ENCODE measurements around the gene KLK4. TPM values are rescaled to one million over a fixed set of nuclear protein-coding genes. Genes with fewer than 3 reads are reported as not detected.

The KLK4 gene
- polyA plus RNA-seq, 3 donors: not detected

DNA sequence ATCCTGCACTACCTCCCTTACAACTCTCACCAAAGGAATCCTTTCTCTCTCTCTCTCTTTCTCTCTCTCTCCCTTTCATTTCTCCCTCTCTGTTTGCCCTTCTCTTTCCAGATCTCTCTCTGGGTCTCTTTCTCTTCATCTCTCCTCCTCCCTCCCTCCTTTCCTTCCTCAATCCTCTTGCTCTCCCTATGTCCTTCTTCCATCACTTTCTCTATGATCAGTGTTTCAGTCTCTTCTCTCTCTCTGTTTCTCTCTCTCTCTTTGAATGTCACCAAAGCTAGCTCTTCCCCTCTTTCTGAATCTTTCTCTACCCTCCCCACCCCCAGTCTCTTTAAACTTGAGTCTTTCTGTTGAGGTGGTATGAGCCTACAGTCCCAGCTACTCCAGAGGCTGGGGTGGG lies 19.8 kb upstream of the KLK4 start:
- Mint-ChIP-seq H3K4me1 (peaks cover 2% of the 10 kb centered on the region), H3K27me3 (ENCODE audit: low read depth in 3 of 3) (peaks cover 17 to 29% (median 23%) of the 10 kb centered on the region in 3 donors), H3K27ac (no peak overlapping the region), H3K36me3 (no peaks in the 10 kb centered on the region), H3K4me3 (no peak overlapping the region), H3K9me3 (peaks cover 0 to 2% (median 0%) of the 10 kb centered on the region in 7 donors)
- H3K9ac ChIP-seq (ENCODE audit: insufficient read depth, low read length, poor library complexity, severe bottlenecking): no peak overlapping the region
- H2AFZ ChIP-seq (ENCODE audit: insufficient read depth, low read depth, low read length, poor library complexity, severe bottlenecking): no peak overlapping the region
- no peak for DNase-seq
- H3K4me2 ChIP-seq (replicated peaks; ENCODE audit: extremely low read depth, low read length, poor library complexity, severe bottlenecking): no peak overlapping the region
- no peak overlapping the region for H3K27ac ChIP-seq (ENCODE audit: low read depth in 1 of 2, low read length in 2 of 2)
- H4K20me1 ChIP-seq (ENCODE audit: insufficient read depth, low read length): no peaks in the 10 kb centered on the region
- no peaks in the 10 kb centered on the region for H3K9me3 ChIP-seq (replicated peaks in 1 of 2; ENCODE audit: control insufficient read depth in 1 of 2, insufficient read depth in 1 of 2, low read length in 2 of 2)
- H3K4me3 ChIP-seq (replicated peaks in 1 of 3; ENCODE audit: low read depth in 2 of 3, low read length in 3 of 3): no peak overlapping the region
- no peaks in the 10 kb centered on the region for H3K79me2 ChIP-seq (ENCODE audit: insufficient read depth, low read length)
- TF ChIP-seq, protein P1, sequence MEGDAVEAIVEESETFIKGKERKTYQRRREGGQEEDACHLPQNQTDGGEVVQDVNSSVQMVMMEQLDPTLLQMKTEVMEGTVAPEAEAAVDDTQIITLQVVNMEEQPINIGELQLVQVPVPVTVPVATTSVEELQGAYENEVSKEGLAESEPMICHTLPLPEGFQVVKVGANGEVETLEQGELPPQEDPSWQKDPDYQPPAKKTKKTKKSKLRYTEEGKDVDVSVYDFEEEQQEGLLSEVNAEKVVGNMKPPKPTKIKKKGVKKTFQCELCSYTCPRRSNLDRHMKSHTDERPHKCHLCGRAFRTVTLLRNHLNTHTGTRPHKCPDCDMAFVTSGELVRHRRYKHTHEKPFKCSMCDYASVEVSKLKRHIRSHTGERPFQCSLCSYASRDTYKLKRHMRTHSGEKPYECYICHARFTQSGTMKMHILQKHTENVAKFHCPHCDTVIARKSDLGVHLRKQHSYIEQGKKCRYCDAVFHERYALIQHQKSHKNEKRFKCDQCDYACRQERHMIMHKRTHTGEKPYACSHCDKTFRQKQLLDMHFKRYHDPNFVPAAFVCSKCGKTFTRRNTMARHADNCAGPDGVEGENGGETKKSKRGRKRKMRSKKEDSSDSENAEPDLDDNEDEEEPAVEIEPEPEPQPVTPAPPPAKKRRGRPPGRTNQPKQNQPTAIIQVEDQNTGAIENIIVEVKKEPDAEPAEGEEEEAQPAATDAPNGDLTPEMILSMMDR (IDR thresholded peaks at IDR 0.05): no peak
- H3K27me3 ChIP-seq (ENCODE audit: control insufficient read depth in 2 of 2, insufficient read depth in 2 of 2, low read length in 2 of 2): peaks cover 0 to 4% of the 10 kb centered on the region in 2 donors
- intact Hi-C loops (cut with micrococcal nuclease): no loop called here
- no peaks in the 10 kb centered on the region for H3K36me3 ChIP-seq (replicated peaks in 1 of 2; ENCODE audit: control insufficient read depth in 1 of 2, insufficient read depth in 2 of 2, low read length in 2 of 2)
- H3K4me1 ChIP-seq (ENCODE audit: control insufficient read depth in 1 of 2, insufficient read depth in 2 of 2, low read length in 2 of 2): no peaks in the 10 kb centered on the region

DNA sequence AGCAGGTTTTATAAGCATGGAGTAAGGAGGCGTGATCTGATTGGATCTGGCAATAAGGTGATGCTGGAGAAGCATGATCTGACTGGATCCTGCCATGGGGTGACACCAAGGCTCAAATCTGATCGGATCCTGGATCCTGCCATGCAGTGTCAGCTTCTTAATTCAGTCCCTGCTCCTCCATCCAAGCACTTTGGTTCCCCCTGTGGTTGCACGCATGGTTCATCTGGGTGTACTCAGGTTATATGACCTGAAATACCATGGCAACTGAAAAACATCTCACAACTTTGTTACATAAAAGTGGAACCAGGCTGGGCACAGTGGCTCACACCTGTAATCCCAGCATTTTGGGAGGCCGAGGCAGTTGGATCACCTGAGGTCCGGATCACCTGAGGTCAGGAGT lies 17.6 kb upstream of the KLK4 start:
- H3K79me2 ChIP-seq (ENCODE audit: insufficient read depth, low read length): no peaks in the 10 kb centered on the region
- DNase-seq: no peak
- H3K27ac ChIP-seq (ENCODE audit: low read depth in 1 of 2, low read length in 2 of 2): no peak overlapping the region
- Mint-ChIP-seq H3K27ac (no peak overlapping the region), H3K4me3 (peak overlapping the region in 1 of 2 donors; percentile 22), H3K4me1 (peaks cover 2% of the 10 kb centered on the region), H3K27me3 (ENCODE audit: low read depth in 3 of 3) (peaks cover 17 to 29% (median 21%) of the 10 kb centered on the region in 3 donors), H3K9me3 (peaks cover 0 to 2% (median 0%) of the 10 kb centered on the region in 7 donors), H3K36me3 (no peaks in the 10 kb centered on the region)
- TF ChIP-seq, protein P1 (IDR thresholded peaks at IDR 0.05): no peak
- no peaks in the 10 kb centered on the region for H4K20me1 ChIP-seq (ENCODE audit: insufficient read depth, low read length)
- H2AFZ ChIP-seq (ENCODE audit: insufficient read depth, low read depth, low read length, poor library complexity, severe bottlenecking): no peak overlapping the region
- no peaks in the 10 kb centered on the region for H3K36me3 ChIP-seq (replicated peaks in 1 of 2; ENCODE audit: control insufficient read depth in 1 of 2, insufficient read depth in 2 of 2, low read length in 2 of 2)
- H3K4me1 ChIP-seq (ENCODE audit: control insufficient read depth in 1 of 2, insufficient read depth in 2 of 2, low read length in 2 of 2): no peaks in the 10 kb centered on the region
- H3K27me3 ChIP-seq (ENCODE audit: control insufficient read depth in 2 of 2, insufficient read depth in 2 of 2, low read length in 2 of 2): peaks cover 0 to 4% of the 10 kb centered on the region in 2 donors
- intact Hi-C loops (cut with micrococcal nuclease): loop anchor here in 1 of 2 donors (10.0 kb wide), 1 partner anchor 236 kb away; no protein-coding TSS in a partner anchor
- H3K9me3 ChIP-seq (replicated peaks in 1 of 2; ENCODE audit: control insufficient read depth in 1 of 2, insufficient read depth in 1 of 2, low read length in 2 of 2): no peaks in the 10 kb centered on the region
- H3K4me3 ChIP-seq (replicated peaks in 1 of 3; ENCODE audit: low read depth in 2 of 3, low read length in 3 of 3): no peak overlapping the region
- 88% methylated on average over 5 of the region's 5 CpGs for WGBS (ENCODE audit: insufficient coverage)
- H3K9ac ChIP-seq (ENCODE audit: insufficient read depth, low read length, poor library complexity, severe bottlenecking): no peak overlapping the region
- H3K4me2 ChIP-seq (replicated peaks; ENCODE audit: extremely low read depth, low read length, poor library complexity, severe bottlenecking): no peak overlapping the region
